HG03469 (cell line): ENCODE measurements around the gene CLK1.
A peak's percentile ranks its signal among the peaks of the same experiment; 100 is the strongest.
"Not testable (repeated sequence)": the region's sequence is repeated elsewhere in the genome, so short reads cannot be mapped to it uniquely, and the experiment has no call there.

ENCODE experiments used
- ATAC-seq: cut with Tn5 transposase; IDR thresholded peaks from one replicate; pipeline ENCODE4 v1.9.1; 2021; ENCODE audit warnings: mild to moderate bottlenecking, moderate library complexity, moderate number of reproducible peaks; ENCODE audit not compliant: unreplicated experiment

Gene CLK1

DNA sequence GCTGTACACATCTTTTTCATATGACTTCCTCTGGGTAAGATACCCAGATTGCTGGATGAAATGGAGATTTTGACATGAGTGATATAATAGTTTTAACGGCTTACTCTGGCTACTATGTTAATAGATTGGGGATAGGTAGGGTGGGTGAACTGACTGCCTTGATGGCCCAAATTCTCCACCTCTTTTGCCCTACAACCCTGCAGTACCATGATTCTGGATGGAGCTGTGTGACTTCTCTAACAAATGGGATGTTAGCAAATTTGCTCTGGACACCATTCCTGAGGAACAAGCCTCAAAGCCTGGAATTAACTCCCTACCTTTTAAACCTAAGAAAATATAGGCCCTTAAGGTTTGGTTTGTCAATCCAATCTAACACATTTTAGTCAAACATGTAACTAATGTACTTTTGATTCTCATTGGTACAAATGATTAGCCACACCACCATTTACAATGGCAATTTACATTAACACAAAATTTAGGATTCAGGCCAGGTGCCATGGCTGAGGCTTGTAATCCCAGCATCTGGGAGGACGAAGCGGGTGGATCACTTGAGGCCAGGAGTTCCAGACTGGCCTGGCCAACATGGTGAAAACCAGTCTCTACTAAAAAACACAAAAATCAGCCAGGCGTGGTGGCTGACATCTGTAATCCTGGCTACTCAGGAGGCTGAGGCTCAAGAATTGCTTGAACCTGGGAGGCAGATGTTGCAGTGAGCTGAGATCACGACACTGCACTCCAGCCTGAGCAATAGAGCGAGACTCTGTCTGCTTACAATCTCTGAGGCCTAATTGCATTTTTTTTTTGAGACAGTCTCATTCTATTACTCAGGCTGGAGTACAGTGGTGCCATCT lies 12.8 kb downstream of the CLK1 start:
- ATAC-seq, result no peak

DNA sequence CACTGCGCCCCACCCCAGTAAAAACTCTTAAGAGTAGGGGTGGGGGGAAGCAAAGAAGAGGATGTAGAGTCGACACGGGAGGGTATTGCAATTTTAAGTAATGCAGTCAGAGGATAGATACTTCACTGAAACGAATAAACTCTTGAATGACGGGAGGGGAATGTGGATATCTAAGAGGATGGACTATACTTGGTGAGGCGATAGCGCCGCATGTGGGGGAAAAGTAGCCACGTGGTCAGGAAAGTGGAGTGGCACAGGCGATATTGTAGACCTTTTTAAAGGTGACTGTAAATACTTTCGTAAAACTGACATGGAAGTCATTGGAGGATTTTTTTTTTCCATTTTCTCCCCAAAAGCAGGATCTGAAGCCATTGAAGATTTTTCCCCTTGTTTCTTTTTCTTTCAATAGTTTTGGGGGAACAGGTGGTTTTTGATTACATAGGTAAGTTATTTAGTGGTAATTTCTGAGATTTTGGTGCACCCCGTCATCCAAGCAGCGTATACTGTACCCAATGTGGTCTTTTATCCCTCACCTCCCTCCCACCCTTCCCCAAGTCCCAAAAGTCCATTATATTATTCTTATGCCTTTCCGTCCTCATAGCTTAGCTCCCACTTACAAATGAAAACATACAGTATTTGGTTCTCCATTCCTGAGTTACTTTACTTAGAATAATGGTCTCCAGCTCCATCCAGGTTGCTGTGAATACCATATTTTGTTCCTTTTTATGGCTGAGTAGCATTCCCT lies 13.8 kb downstream of the CLK1 start:
- no peak for ATAC-seq

DNA sequence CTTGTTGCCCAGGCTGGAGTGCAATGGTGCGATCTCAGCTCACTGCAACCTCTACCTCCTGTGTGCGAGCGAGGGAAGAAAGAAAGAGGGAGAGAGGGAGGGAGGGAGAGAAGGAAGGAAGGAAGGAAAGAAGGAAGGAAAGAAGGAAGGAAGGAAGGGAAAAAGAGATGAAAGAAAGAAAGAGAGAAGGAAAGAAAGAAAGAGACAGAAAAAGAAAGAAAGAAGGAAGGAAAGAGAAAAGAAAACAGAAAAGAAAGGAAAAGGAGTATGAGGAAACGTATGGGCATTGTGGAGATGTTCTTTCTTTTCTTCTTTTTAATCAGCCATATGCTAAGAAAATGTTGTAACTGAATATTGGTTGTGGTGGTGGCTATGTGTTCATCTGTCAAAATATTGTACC lies 16.5 kb downstream of the CLK1 start:
- no peak for ATAC-seq

DNA sequence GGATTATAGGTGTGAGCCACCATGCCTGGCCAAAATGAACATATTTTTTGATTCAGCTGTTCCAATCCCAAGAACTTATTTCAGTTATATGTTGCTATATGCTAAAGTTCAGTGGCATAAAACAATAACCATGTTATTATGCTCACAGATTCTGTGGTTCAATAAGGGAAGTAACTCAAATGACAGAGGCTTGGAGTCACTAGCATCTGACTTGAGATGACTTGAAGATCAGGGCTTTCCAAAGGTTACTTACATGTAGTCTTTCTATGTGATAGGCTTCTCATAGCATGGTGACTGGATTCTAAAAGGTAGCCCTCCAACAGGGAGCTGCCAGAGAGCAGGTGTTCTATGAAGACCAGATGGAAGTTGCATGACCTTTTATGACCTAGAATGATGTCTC lies 17.2 kb downstream of the CLK1 start:
- ATAC-seq, result no peak

DNA sequence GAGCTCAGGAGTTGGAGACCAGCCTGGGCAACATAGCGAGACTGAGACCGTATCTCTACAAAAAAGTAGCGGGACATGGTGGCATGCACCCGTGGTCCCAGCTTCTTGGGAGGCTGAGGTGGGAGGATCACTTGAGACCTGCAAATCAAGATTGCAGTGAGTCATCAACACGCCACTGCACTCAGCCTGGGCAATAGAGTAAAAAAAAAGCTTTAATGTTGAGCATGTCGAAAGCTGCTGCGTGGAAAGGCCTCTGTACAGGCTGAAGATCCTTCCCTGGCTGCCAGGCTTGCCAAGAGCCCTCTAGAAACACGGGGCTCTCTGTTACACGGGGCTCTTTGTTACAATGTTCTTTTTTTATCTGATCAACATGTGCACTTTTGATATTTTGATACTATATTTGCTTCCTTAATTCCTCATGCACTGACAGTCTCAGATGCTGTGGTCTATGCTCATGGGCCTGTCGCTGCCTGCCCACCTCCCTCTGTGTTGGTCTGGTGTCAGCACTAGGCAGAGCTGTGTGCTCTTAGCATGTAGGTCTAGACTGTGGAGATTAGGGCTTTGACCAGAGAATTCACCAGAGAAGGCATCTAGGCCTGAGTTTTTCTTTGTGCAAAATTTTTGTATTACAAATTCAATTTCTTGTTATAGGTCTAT lies 18.7 kb downstream of the CLK1 start:
- no peak for ATAC-seq

GRCh38 chr2:200845194-200845593 lies 19.3 kb downstream of the CLK1 start:
- no peak for ATAC-seq

GRCh38 chr2:200843993-200844948 lies 20.2 kb downstream of the CLK1 start:
- no peak for ATAC-seq

- no peak for ATAC-seq
Observed at GRCh38 chr2:200839513-200839912, 24.9 kb downstream of the CLK1 start.

- no peak for ATAC-seq
Observed at GRCh38 chr2:200834701-200835100, 29.8 kb downstream of the CLK1 start.

- no peak for ATAC-seq
Observed at GRCh38 chr2:200829258-200829655, 35.2 kb downstream of the CLK1 start.

DNA sequence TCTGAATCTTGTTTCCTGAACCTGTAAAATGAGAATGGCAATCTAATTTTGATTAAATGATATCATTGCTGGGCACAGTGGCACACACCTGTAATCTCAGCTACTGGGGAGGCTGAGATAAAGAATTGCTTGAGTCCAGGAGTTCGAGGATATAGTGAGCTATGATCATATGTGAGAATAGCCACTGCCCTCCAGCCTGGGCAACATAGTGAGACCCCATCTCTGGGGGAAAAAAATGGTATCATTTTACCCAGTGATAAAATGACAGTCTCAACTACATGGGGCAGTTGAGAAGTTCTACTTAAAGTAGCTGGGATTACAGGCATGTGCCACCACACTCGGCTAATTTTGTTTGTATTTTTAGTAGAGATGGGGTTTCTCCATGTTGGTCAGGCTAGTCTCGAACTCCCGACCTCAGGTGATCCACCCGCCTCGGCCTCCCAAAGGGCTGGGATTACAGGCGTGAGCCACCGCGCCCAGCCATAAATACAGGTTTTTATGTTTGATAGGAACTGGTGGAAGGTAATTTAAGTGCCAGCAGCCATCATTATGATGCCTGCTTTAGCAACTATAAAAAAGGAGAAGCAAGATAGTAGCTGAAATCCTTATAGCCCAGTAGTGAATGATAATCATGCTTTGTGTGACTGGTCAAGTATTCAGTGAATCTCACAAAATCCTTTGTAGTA lies 35.7 kb downstream of the CLK1 start:
- no peak for ATAC-seq

GRCh38 chr2:200828104-200828503 lies 36.4 kb downstream of the CLK1 start:
- no peak for ATAC-seq

DNA sequence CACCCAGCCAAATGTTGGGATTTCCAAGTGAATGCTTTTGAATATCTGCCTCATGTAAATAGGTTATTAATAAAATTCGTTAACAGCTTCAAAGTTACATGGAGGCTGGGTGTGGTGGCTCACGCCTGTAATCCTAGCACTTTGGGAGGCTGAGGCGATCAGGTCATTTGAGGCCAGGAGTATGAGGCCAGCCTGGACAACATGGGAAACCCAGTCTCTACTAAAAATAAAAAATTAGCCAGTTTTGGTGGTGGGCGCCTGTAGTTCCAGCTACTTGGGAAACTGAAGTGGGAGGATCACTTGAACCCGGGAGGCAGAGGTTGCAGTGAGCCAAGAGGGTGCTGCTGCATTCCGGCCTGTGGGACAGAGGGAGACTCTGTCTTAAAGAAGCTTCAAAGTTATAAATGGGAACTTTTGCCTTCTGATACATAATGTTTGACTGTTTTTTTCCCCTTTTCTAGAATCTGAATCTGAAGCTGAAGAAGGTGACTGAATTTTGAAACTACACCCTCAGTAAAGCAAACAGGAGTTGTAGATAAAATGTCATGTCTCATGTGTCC lies 42.7 kb downstream of the CLK1 start:
- no peak for ATAC-seq

DNA sequence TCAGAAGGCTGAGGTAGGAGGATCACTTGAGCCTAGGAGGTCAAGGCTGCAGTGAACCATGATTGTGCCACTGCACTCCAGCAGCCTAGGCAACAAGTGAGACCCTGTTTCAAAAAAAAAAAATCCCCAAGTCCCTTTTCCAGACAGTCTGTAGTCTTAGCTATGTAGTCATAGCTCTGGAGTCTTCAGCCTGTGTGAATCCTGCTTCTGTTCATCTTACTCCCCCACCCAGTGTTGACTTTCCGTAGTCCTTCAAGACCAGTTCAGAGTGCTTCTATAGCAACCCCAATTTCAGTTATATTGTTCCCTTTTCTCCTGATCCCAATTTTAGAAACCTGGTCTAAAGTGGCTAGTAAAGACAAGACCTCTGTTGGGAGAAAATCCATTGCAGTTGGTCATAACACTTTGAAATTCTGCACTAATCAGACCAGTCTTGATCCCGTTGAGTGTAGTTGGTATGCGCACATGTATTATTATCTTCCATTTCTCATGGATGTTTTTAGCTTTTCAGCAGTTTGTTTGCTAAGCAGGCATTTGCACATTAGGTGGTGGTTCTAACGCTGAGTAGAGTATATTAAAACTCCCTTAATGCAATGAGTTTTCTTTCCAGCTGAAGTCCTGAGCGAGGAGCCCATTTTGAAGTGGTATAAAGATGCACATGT lies 43.8 kb downstream of the CLK1 start:
- ATAC-seq, result no peak

GRCh38 chr2:200818732-200819131 lies 45.7 kb downstream of the CLK1 start:
- ATAC-seq, result not testable (repeated sequence)

GRCh38 chr2:200814917-200815316 lies 49.5 kb downstream of the CLK1 start:
- no peak for ATAC-seq

DNA sequence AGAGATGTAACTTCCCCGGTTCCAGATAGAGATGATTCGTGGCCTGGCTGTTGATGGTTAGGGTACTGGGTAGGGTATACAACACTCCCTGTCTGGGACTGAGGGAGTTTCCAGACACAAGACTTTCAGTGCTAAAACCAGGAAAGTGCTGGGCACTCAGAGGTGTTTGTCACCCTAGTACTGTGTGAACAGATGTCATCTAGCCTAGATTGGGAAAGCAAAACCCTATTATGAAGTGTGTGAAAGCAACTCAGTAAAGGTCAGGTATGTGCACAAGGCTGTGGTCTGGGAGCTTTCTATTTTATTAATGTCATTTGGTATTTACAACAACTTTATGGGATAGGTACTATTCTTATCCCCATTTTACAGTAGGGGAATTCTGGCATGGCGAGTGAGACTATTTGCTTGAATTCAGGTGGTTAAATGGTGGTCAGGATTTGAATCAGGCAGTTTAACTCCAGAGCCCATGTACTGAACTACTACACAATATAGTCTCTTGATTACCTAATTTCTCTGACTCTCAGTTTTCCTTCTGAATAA lies 50.1 kb downstream of the CLK1 start:
- no peak for ATAC-seq

GRCh38 chr2:200812122-200813022 lies 52.1 kb downstream of the CLK1 start:
- ATAC-seq, result peak; percentile 19
